Adipocyte (in vitro differentiated cells): ENCODE measurements around the gene CLEC11A.

Source experiments
- DNase-seq: peaks from one replicate; pipeline ENCODE4 v3.0.0-alpha.2; 2015; ENCODE audit warnings: low read depth
- H3K27me3 ChIP-seq: replicated peaks from 2 replicates; pipeline ENCODE4 v1.7.0; 2013; ENCODE audit warnings: mild to moderate bottlenecking, low read length, moderate library complexity; ENCODE audit not compliant: control insufficient read depth, insufficient read depth
- H3K36me3 ChIP-seq: 2 replicates; pipeline ENCODE4 v1.7.0; 2013; ENCODE audit warnings: low read length, mild to moderate bottlenecking, moderate library complexity; ENCODE audit not compliant: control insufficient read depth, insufficient read depth, severe bottlenecking
- H3K4me1 ChIP-seq: 2 replicates; pipeline ENCODE4 v1.7.0; 2013; ENCODE audit warnings: mild to moderate bottlenecking, low read length, moderate library complexity; ENCODE audit not compliant: control insufficient read depth, insufficient read depth
- H3K4me3 ChIP-seq: 2 replicates; pipeline ENCODE4 v1.7.0; 2013; ENCODE audit warnings: mild to moderate bottlenecking, low read length, moderate library complexity
- H3K9ac ChIP-seq: 2 replicates; pipeline ENCODE4 v1.7.0; 2013; ENCODE audit warnings: mild to moderate bottlenecking, low read length, moderate library complexity
- H3K9me3 ChIP-seq: 2 replicates; pipeline ENCODE4 v1.7.0; 2013; ENCODE audit warnings: mild to moderate bottlenecking, low read length, moderate library complexity; ENCODE audit not compliant: control insufficient read depth

Gene CLEC11A

GRCh38 chr19:50708179-50708879 lies 14.8 kb upstream of the CLEC11A start:
- no peaks in the 10 kb centered on the region for H3K36me3 ChIP-seq
- no peak overlapping the region for H3K9ac ChIP-seq
- H3K4me3 ChIP-seq: no peak overlapping the region
- no peaks in the 10 kb centered on the region for H3K9me3 ChIP-seq
- no peaks in the 10 kb centered on the region for H3K4me1 ChIP-seq
- DNase-seq: no peak
- H3K27me3 ChIP-seq: peaks cover 3% of the 10 kb centered on the region

- no peak overlapping the region for H3K4me3 ChIP-seq
- no peaks in the 10 kb centered on the region for H3K9me3 ChIP-seq
- peaks cover 3% of the 10 kb centered on the region for H3K27me3 ChIP-seq
- DNase-seq: no peak
- no peak overlapping the region for H3K9ac ChIP-seq
- H3K36me3 ChIP-seq: no peaks in the 10 kb centered on the region
- no peaks in the 10 kb centered on the region for H3K4me1 ChIP-seq
Observed at GRCh38 chr19:50710094-50710493, 13.1 kb upstream of the CLEC11A start.

GRCh38 chr19:50710612-50711011 lies 12.6 kb upstream of the CLEC11A start:
- Histone ChIP-seq H3K9me3 (no peaks in the 10 kb centered on the region), H3K4me1 (no peaks in the 10 kb centered on the region), H3K4me3 (no peak overlapping the region), H3K9ac (no peak overlapping the region), H3K36me3 (no peaks in the 10 kb centered on the region), H3K27me3 (peaks cover 8% of the 10 kb centered on the region)
- no peak for DNase-seq

GRCh38 chr19:50711196-50711595 lies 12.0 kb upstream of the CLEC11A start:
- Histone ChIP-seq H3K9ac (no peak overlapping the region), H3K4me3 (no peak overlapping the region), H3K4me1 (no peaks in the 10 kb centered on the region), H3K27me3 (peaks cover 8% of the 10 kb centered on the region), H3K9me3 (no peaks in the 10 kb centered on the region), H3K36me3 (no peaks in the 10 kb centered on the region)
- DNase-seq: no peak

GRCh38 chr19:50711805-50712204 lies 11.4 kb upstream of the CLEC11A start:
- no peak for DNase-seq
- Histone ChIP-seq H3K4me1 (no peaks in the 10 kb centered on the region), H3K9me3 (no peaks in the 10 kb centered on the region), H3K9ac (no peak overlapping the region), H3K27me3 (peaks cover 8% of the 10 kb centered on the region), H3K4me3 (no peak overlapping the region), H3K36me3 (no peaks in the 10 kb centered on the region)

- H3K36me3 ChIP-seq: no peaks in the 10 kb centered on the region
- H3K4me3 ChIP-seq: no peak overlapping the region
- H3K9me3 ChIP-seq: no peaks in the 10 kb centered on the region
- H3K9ac ChIP-seq: no peak overlapping the region
- H3K4me1 ChIP-seq: no peaks in the 10 kb centered on the region
- no peak for DNase-seq
- H3K27me3 ChIP-seq: peaks cover 13% of the 10 kb centered on the region
Observed at GRCh38 chr19:50712833-50713232, 10.3 kb upstream of the CLEC11A start.

- DNase-seq: no peak
- peaks cover 13% of the 10 kb centered on the region for H3K27me3 ChIP-seq
- H3K4me3 ChIP-seq: no peak overlapping the region
- H3K9ac ChIP-seq: no peak overlapping the region
- no peaks in the 10 kb centered on the region for H3K9me3 ChIP-seq
- no peaks in the 10 kb centered on the region for H3K36me3 ChIP-seq
- no peaks in the 10 kb centered on the region for H3K4me1 ChIP-seq
Observed at GRCh38 chr19:50713556-50714236, 9.5 kb upstream of the CLEC11A start.

GRCh38 chr19:50716178-50717025 lies 6.8 kb upstream of the CLEC11A start:
- no peaks in the 10 kb centered on the region for H3K36me3 ChIP-seq
- no peaks in the 10 kb centered on the region for H3K4me1 ChIP-seq
- peaks cover 10% of the 10 kb centered on the region for H3K27me3 ChIP-seq
- no peak overlapping the region for H3K9ac ChIP-seq
- no peak for DNase-seq
- H3K9me3 ChIP-seq: no peaks in the 10 kb centered on the region
- no peak overlapping the region for H3K4me3 ChIP-seq

- no peak overlapping the region for H3K4me3 ChIP-seq
- H3K27me3 ChIP-seq: peaks cover 10% of the 10 kb centered on the region
- H3K9me3 ChIP-seq: no peaks in the 10 kb centered on the region
- peaks cover 4% of the 10 kb centered on the region for H3K4me1 ChIP-seq
- DNase-seq: no peak
- no peak overlapping the region for H3K9ac ChIP-seq
- no peaks in the 10 kb centered on the region for H3K36me3 ChIP-seq
Observed at GRCh38 chr19:50717026-50717723, 6.0 kb upstream of the CLEC11A start.

- Histone ChIP-seq H3K9me3 (no peaks in the 10 kb centered on the region), H3K9ac (no peak overlapping the region), H3K4me3 (no peak overlapping the region), H3K4me1 (peaks cover 9% of the 10 kb centered on the region), H3K27me3 (peaks cover 10% of the 10 kb centered on the region), H3K36me3 (no peaks in the 10 kb centered on the region)
- no peak for DNase-seq
Observed at GRCh38 chr19:50717891-50718254, 5.3 kb upstream of the CLEC11A start.
